Activated CD8-positive, alpha-beta T cell treated with anti-CD3 and anti-CD28 coated beads, Interleukin-2, amount 10 ng/mL, durations not matched to agents 7 days and 5 days (primary cell): ENCODE results near the gene SCO2. TPM values are rescaled to one million over a fixed set of nuclear protein-coding genes. Genes with fewer than 3 reads are reported as not detected.
A peak's percentile ranks its signal among the peaks of the same experiment; 100 is the strongest.
"Not testable (repeated sequence)": the region's sequence is repeated elsewhere in the genome, so short reads cannot be mapped to it uniquely, and the experiment has no call there.

Experiments
- ATAC-seq: fragments of 150-1000 bp; cut with Tn5 transposase; one replicate; pipeline ENCODE4 v1.10.0; 2021; ENCODE audit warnings: moderate library complexity
- CTCF ChIA-PET: fragments of 350-600 bp; sonication (Branson Sonifier 250); formaldehyde crosslinking; loops from one replicate; lab custom pipeline; 2021; ENCODE audit warnings: antibody characterized with exemption; lab: Charles Lee
- POLR2A ChIA-PET: fragments of 350-600 bp; sonication (Branson Sonifier 250); formaldehyde crosslinking; loops from one replicate; lab custom pipeline; 2021; ENCODE audit warnings: antibody characterized with exemption; lab: Charles Lee
- DNase-seq: peaks from one replicate; pipeline ENCODE4 v3.0.0-alpha.2; 2020
- H3K27ac Mint-ChIP-seq: one replicate; pipeline ENCODE4 v1.8.0; 2021; ENCODE audit warnings: mild to moderate bottlenecking, mixed read lengths
- H3K27me3 Mint-ChIP-seq: one replicate; pipeline ENCODE4 v1.8.0; 2021; ENCODE audit warnings: low read depth, mixed read lengths
- H3K36me3 Mint-ChIP-seq: one replicate; pipeline ENCODE4 v1.8.0; 2021; ENCODE audit warnings: low read depth, mixed read lengths
- H3K4me1 Mint-ChIP-seq: one replicate; pipeline ENCODE4 v1.8.0; 2021; ENCODE audit warnings: low read depth, mixed read lengths
- H3K4me3 Mint-ChIP-seq: one replicate; pipeline ENCODE4 v1.8.0; 2021; ENCODE audit warnings: mild to moderate bottlenecking, mixed read lengths
- H3K9me3 Mint-ChIP-seq: one replicate; pipeline ENCODE4 v1.8.0; 2022; ENCODE audit warnings: mixed read lengths; ENCODE audit not compliant: insufficient read depth
- total RNA-seq, 2 experiments: library from RNA; stranded (reverse); gene quantifications; one replicate each; pipeline ENCODE4 v1.2.3, GENCODE V29; 2021

Gene SCO2
- total RNA-seq, 2 experiments from 2014 or later: 11.7 to 13.9 TPM

- not testable (repeated sequence) for H3K4me3 Mint-ChIP-seq, DNase-seq, H3K27me3 Mint-ChIP-seq, H3K9me3 Mint-ChIP-seq, ATAC-seq
- peaks cover 24% of the 10 kb centered on the region for H3K36me3 Mint-ChIP-seq
- peak overlapping the region; percentile 88 for H3K27ac Mint-ChIP-seq
- H3K4me1 Mint-ChIP-seq: peaks cover 70% of the 10 kb centered on the region
- POLR2A ChIA-PET: interaction anchor here (0.7 to 8.4 kb wide), 6 partner anchors 8 to 80 kb away, joined by 3 to 335 read pairs (median 52); partner anchors contain the start of genes LMF2, NCAPH2, SCO2 and SYCE3
- CTCF ChIA-PET: interaction anchor here (3.6 to 7.8 kb wide), 3 partner anchors 15 to 79 kb away, joined by 14 to 116 read pairs (median 39); partner anchors contain the start of genes SCO2, SYCE3 and TYMP
These were observed 16.2 kb upstream of the SCO2 start for GRCh38 chr22:50541667-50542026.

GRCh38 chr22:50540381-50540780 lies 15.0 kb upstream of the SCO2 start:
- ChIA-PET POLR2A (interaction anchor here (0.8 to 8.4 kb wide), 14 partner anchors 10 to 349 kb away, joined by 3 to 335 read pairs (median 8); partner anchors contain the start of genes CHKB, LMF2, NCAPH2 and SCO2), CTCF (interaction anchor here (1.2 to 7.8 kb wide), 6 partner anchors 7 to 81 kb away, joined by 3 to 116 read pairs (median 17); partner anchors contain the start of genes SCO2, SYCE3 and TYMP)
- Mint-ChIP-seq H3K36me3 (peaks cover 24% of the 10 kb centered on the region), H3K9me3 (no peaks in the 10 kb centered on the region), H3K4me1 (peaks cover 65% of the 10 kb centered on the region), H3K27me3 (no peaks in the 10 kb centered on the region), H3K27ac (peak overlapping the region; percentile 88), H3K4me3 (peak overlapping the region; percentile 32)
- no peak for DNase-seq
- no peak for ATAC-seq

- no peaks in the 10 kb centered on the region for H3K9me3 Mint-ChIP-seq
- H3K4me3 Mint-ChIP-seq: no peak overlapping the region
- H3K4me1 Mint-ChIP-seq: peaks cover 73% of the 10 kb centered on the region
- no peaks in the 10 kb centered on the region for H3K27me3 Mint-ChIP-seq
- peaks cover 35% of the 10 kb centered on the region for H3K36me3 Mint-ChIP-seq
- DNase-seq (no peak), ATAC-seq (no peak)
- peak overlapping the region; percentile 100 for H3K27ac Mint-ChIP-seq
- POLR2A ChIA-PET: interaction anchor here (1.1 to 8.4 kb wide), 4 partner anchors 9 to 84 kb away, joined by 4 to 335 read pairs (median 96); partner anchors contain the start of genes CHKB, SCO2 and TYMP
- CTCF ChIA-PET: interaction anchor here (3.5 to 7.8 kb wide), 3 partner anchors 10 to 83 kb away, joined by 20 to 116 read pairs (median 39); partner anchors contain the start of genes SCO2 and TYMP
These were observed 12.4 kb upstream of the SCO2 start for GRCh38 chr22:50537765-50538164.

- H3K9me3 Mint-ChIP-seq: no peaks in the 10 kb centered on the region
- peak; percentile 20 for DNase-seq
These were observed 10.8 kb upstream of the SCO2 start for GRCh38 chr22:50536226-50536625.

GRCh38 chr22:50535113-50535512 lies 9.7 kb upstream of the SCO2 start:
- CTCF ChIA-PET: interaction anchor here (7.1 to 7.8 kb wide), 2 partner anchors 8 to 86 kb away, joined by 39 to 116 read pairs; partner anchors contain the start of genes SCO2 and TYMP

More at GRCh38 chr22:50536226-50536625, 10.8 kb upstream of the SCO2 start:
- Mint-ChIP-seq H3K27ac (peak overlapping the region; percentile 39), H3K4me1 (peaks cover 61% of the 10 kb centered on the region), H3K4me3 (no peak overlapping the region), H3K36me3 (peaks cover 30% of the 10 kb centered on the region), H3K27me3 (no peaks in the 10 kb centered on the region)
- POLR2A ChIA-PET: interaction anchor here (1.2 to 8.4 kb wide), 3 partner anchors 8 to 29 kb away, joined by 4 to 335 read pairs (median 11); partner anchors contain the start of genes LMF2, SCO2 and TYMP
- no peak for ATAC-seq
- CTCF ChIA-PET: interaction anchor here (7.1 to 7.8 kb wide), 2 partner anchors 9 to 85 kb away, joined by 39 to 116 read pairs; partner anchors contain the start of genes SCO2 and TYMP

GRCh38 chr22:50533856-50534711 lies 8.7 kb upstream of the SCO2 start:
- DNase-seq: peak; percentile 24
- not testable (repeated sequence) for ATAC-seq, H3K27me3 Mint-ChIP-seq, H3K9me3 Mint-ChIP-seq
- Mint-ChIP-seq H3K27ac (peak overlapping the region; percentile 100), H3K4me1 (peaks cover 44% of the 10 kb centered on the region), H3K4me3 (peak overlapping the region; percentile 5), H3K36me3 (peaks cover 20% of the 10 kb centered on the region)
- POLR2A ChIA-PET: interaction anchor here (3.1 to 7.1 kb wide), 2 partner anchors 13 to 14 kb away, joined by 11 to 142 read pairs; partner anchors contain the start of gene KLHDC7B
- CTCF ChIA-PET: interaction anchor here (7.8 kb wide), 1 partner anchor 7 kb away, joined by 116 read pairs; the partner anchor contains the start of genes SCO2 and TYMP

More at GRCh38 chr22:50535113-50535512, 9.7 kb upstream of the SCO2 start:
- H3K36me3 Mint-ChIP-seq: peaks cover 26% of the 10 kb centered on the region
- no peak overlapping the region for H3K27ac Mint-ChIP-seq
- H3K4me1 Mint-ChIP-seq: peaks cover 52% of the 10 kb centered on the region
- H3K4me3 Mint-ChIP-seq: no peak overlapping the region
- DNase-seq (no peak), ATAC-seq (no peak)
- H3K9me3 Mint-ChIP-seq: no peaks in the 10 kb centered on the region
- H3K27me3 Mint-ChIP-seq: no peaks in the 10 kb centered on the region
- POLR2A ChIA-PET: interaction anchor here (1.2 to 8.4 kb wide), 3 partner anchors 7 to 28 kb away, joined by 4 to 335 read pairs (median 11); partner anchors contain the start of genes LMF2, SCO2 and TYMP

GRCh38 chr22:50532824-50533796 lies 7.7 kb upstream of the SCO2 start:
- DNase-seq: no peak
- POLR2A ChIA-PET: interaction anchor here (0.7 to 8.7 kb wide), 6 partner anchors 6 to 88 kb away, joined by 3 to 335 read pairs (median 20); partner anchors contain the start of genes KLHDC7B and SYCE3
- H3K27me3 Mint-ChIP-seq: no peaks in the 10 kb centered on the region
- CTCF ChIA-PET: interaction anchor here (1.0 kb wide), 2 partner anchors 8 to 88 kb away, joined by 3 to 5 read pairs; no protein-coding TSS in a partner anchor
- H3K9me3 Mint-ChIP-seq: no peaks in the 10 kb centered on the region
- peaks cover 48% of the 10 kb centered on the region for H3K4me1 Mint-ChIP-seq
- no peak for ATAC-seq
- H3K27ac Mint-ChIP-seq: peak overlapping the region; percentile 100
- H3K36me3 Mint-ChIP-seq: peaks cover 28% of the 10 kb centered on the region
- H3K4me3 Mint-ChIP-seq: peak overlapping the region; percentile 94

- H3K4me3 Mint-ChIP-seq: peak overlapping the region; percentile 94
- peaks cover 53% of the 10 kb centered on the region for H3K4me1 Mint-ChIP-seq
- ChIA-PET POLR2A (interaction anchor here (0.8 to 8.7 kb wide), 9 partner anchors 7 to 341 kb away, joined by 3 to 335 read pairs (median 6); partner anchors contain the start of genes CHKB, KLHDC7B and SYCE3), CTCF (interaction anchor here (1.0 to 1.1 kb wide), 3 partner anchors 9 to 89 kb away, joined by 3 to 5 read pairs (median 3); no protein-coding TSS in a partner anchor)
- no peaks in the 10 kb centered on the region for H3K9me3 Mint-ChIP-seq
- no peaks in the 10 kb centered on the region for H3K27me3 Mint-ChIP-seq
- ATAC-seq (no peak), DNase-seq (no peak)
- H3K27ac Mint-ChIP-seq: peak overlapping the region; percentile 100
- H3K36me3 Mint-ChIP-seq: peaks cover 33% of the 10 kb centered on the region
These were observed 6.7 kb upstream of the SCO2 start for GRCh38 chr22:50531962-50532674.

GRCh38 chr22:50531546-50531961 lies 6.2 kb upstream of the SCO2 start:
- Mint-ChIP-seq H3K4me3 (peak overlapping the region; percentile 94), H3K36me3 (peaks cover 37% of the 10 kb centered on the region), H3K27ac (peak overlapping the region; percentile 100), H3K27me3 (no peaks in the 10 kb centered on the region), H3K4me1 (peaks cover 55% of the 10 kb centered on the region), H3K9me3 (no peaks in the 10 kb centered on the region)
- ChIA-PET POLR2A (interaction anchor here (0.8 to 8.7 kb wide), 9 partner anchors 7 to 341 kb away, joined by 3 to 335 read pairs (median 6); partner anchors contain the start of genes CHKB, KLHDC7B and SYCE3), CTCF (interaction anchor here (1.0 to 1.1 kb wide), 2 partner anchors 9 to 89 kb away, joined by 3 read pairs; no protein-coding TSS in a partner anchor)
- DNase-seq: peak; percentile 84
- ATAC-seq: peak; percentile 32
